Spleen (tissue), 7 donors: ENCODE measurements around the gene CBL.
"Not testable (repeated sequence)": the region's sequence is repeated elsewhere in the genome, so short reads cannot be mapped to it uniquely, and the experiment has no call there.

Experiments
- CTCF ChIP-seq, 11 experiments: fragments of 200-600 bp in 7 of 11; fragments of 450-650 bp in 4 of 11; sonication (generic) in 4 of 11; IDR thresholded peaks in 8 of 11; conservative IDR thresholded peaks in 3 of 11; 1 replicate in 7 of 11; 2 replicates in 4 of 11; pipeline versions ENCODE4 v1.4.0 to v1.8.0; 2016 to 2021; ENCODE audit warnings: antibody characterized with exemption in 11 of 11, inconsistent platforms in 4 of 11, mild to moderate bottlenecking in 1 of 11
- POLR2AphosphoS5 ChIP-seq, 3 donors: sonication (generic); formaldehyde crosslinking; IDR thresholded peaks; one replicate each; pipeline ENCODE4 v1.5.1; 2017; ENCODE audit warnings: antibody characterized with exemption in 3 of 3
- donor health status: DM: no; HTN: no; CAD: no; lungs with moderate emphysema.
- donor health status: DM: no; HTN: no; CAD: no.
- donor health status: DM: no; HTN: no; CAD: no.

GRCh38 chr11:119191265-119191664, 14.9 kb upstream of the CBL start:
- TF ChIP-seq CTCF (IDR thresholded peaks at IDR 0.05 in 8 of 11, conservative IDR thresholded peaks at IDR 0.05 in 3 of 11); POLR2AphosphoS5 (IDR thresholded peaks at IDR 0.05): not testable (repeated sequence)
